NCI-H2227 (cell line): ENCODE data around the gene IMMP2L.

Experiments used
- DNase-seq: peaks from one replicate; lab custom pipeline; 2025; ENCODE audit not compliant: unreplicated experiment; lab: John Stamatoyannopoulos, UW

The IMMP2L gene

DNA sequence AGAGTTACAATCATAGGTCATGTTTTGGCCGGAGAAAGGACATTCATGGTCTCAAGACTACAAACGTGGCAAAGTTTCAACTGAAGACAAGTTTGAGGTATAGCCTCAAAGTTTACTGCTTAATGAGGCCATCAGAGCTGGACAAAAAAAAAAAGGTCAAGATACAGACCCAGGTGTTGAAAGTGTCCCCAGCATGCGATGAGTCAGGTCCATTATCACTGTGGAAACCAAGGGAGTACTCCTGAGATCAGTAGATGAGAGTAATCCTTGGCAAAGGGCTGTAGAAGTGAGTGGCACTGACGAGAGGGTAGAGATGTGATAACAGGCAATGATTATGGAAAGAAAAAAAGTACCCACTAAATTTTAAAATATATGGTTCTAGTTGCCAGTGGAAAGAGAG is 551.5 kb downstream of the IMMP2L start:
- DNase-seq, result no peak

DNA sequence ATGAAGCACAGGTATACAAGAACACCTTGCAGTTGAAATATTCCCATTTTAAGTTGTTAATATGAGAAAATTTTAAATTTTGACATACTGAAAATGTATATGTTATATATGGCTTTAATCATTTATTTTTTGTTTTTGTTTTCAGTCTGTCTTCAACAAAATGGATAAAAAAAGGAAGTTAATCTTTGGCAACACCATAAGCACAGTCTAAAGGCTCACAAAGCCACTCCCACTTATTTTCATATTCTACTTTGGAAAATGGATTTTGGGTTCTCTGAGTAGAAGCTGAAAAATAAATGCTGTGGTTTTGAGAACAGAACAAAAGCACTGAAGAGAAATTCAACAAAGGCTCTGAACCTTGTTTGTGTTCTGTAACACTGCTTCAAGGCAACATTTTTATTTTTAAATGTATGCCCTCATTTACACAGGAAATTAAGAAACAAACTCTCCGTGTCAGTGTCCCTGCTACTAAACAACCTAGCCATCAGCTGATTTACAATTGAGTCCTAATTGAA is 552.7 kb downstream of the IMMP2L start:
- DNase-seq, result no peak

DNA sequence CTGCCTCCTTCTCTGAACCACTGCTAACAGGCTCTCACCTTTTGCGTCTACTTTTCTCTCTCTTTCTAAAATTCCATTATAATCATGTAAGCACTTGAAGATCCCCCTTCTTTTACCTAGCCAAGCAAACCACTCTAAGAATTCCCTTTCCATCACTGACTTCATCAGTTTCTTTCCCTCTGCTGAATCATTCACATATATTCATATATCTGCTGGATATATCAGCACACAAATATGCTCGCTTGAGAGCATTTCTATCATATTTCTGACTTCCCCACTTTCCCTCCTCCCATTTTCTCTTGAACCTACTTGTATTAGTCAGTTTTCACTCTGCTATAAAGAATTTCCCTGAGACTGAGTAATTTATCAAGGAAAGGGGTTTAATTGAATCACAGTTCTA is 555.6 kb downstream of the IMMP2L start:
- no peak for DNase-seq

DNA sequence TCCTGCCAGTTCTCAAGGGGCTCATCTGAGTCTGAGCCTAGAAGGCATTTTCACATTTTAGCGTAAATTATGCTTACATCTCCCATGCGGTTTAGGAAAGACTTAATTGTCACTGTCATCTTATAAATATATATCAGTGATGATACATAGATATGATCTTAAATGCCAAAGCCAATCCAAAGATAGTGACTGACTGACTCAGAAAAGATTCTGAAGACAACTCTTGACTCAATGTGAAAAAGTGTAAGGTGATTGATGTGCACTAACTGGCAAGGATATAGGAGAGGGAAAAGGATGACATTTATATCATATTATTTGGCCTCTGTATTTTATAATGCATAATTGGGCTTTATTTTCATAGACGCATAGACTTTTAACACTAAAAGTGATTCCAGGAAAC is 556.3 kb downstream of the IMMP2L start:
- DNase-seq, result no peak

DNA sequence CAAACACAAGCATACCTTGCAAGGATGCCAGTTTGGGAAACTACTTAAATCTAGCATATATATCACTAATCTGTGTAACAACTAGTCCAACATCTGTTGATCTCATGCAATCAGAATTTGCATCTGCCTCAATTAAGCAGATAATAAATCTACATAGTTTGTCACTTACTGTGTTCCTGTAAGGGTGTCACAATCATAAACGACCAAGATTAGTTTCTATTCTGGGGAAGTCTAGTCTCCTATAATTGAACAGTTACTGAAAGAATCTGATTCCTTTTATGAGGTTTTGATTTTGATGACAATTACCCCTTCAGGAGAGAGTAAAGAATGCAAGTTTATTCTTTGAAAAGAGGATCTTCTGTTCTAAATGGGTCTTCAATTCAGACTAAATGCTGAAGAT is 556.8 kb downstream of the IMMP2L start:
- no peak for DNase-seq

DNA sequence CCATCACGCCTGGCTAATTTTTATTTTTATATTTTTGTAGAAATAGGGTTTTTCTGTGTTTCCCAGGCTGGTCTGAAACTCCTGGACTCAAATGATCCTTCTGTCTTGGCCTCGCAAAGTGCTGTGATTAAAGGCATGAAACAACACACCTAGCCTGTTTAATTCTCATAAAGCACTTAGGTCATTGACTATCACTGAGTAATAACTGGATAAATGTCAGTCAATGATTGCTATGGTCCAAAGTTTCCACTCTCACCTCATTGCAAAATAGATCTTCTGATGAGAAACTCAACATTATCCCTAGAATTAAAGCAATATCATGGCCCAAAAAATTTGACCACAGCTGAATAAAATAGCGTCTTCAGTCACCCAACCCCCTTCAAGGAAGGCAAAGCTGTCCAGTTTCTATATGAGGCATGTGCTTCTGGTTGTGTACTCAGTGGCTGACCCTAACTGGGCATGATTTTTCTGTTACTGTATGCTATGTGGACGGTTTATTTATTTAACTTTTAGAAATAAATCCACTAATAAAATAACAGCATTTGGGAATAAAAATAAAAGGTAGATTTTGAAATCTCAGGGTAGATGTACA is 557.9 kb downstream of the IMMP2L start:
- DNase-seq, result no peak

DNA sequence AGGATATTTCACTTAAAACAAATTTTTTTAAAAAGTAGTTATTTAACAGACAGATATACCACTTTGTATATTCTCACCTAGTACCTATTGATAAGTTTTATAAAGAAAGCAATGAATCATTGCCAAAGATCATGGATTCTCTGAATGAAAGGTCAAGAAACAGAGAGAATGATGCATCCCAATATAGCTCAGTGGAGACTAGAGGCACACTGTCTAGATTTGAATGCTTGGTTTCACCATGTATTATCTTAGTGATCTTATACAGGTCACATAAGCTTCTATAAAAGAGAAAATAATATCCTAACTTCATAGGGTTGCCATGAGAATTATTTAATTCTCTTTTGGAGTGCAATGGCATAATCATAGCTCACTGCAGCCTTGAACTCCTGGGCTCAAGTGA is 558.4 kb downstream of the IMMP2L start:
- no peak for DNase-seq

DNA sequence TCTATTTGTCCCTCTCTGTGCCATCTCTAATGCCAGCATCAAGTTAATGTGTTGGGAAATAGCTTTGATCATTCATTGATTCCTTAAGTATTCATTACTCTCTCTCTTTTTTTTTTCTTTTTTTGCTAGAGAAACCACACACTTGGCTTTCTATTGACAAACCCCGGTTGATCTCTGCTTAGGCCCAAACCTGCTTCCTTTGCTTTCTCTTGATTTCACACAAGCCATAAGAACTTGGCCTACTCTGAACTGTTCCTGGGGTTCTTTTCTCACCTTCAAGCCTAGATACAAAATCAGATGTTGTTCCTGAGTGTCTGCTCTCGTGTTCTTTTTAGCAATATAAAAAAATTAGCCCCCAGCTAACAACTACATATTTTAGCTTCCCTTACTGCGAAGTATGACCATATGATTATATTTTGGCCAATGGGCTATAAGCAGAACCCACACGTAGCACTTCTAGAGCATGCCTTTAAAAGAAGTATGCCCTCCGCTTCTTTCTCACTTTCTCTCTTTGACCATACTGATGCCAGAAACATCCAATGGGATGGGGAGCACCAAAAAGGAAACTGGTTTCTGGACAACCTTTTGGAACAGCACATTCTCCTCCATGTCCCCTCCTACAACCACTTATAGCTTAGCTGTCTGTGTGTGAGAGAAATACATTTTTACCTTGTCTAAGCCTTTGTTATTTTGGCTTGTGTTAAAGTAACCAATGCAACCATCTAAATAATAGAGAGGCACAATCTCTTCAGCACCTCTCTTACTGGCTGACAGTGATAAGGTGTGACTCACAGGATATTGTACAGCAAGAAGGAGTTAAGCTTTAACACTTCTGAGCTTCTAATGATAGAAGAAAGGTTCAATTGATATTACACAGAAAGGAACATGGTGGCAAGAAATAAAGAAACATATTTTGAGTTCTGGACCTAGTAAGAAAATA is 568.0 kb downstream of the IMMP2L start:
- no peak for DNase-seq

DNA sequence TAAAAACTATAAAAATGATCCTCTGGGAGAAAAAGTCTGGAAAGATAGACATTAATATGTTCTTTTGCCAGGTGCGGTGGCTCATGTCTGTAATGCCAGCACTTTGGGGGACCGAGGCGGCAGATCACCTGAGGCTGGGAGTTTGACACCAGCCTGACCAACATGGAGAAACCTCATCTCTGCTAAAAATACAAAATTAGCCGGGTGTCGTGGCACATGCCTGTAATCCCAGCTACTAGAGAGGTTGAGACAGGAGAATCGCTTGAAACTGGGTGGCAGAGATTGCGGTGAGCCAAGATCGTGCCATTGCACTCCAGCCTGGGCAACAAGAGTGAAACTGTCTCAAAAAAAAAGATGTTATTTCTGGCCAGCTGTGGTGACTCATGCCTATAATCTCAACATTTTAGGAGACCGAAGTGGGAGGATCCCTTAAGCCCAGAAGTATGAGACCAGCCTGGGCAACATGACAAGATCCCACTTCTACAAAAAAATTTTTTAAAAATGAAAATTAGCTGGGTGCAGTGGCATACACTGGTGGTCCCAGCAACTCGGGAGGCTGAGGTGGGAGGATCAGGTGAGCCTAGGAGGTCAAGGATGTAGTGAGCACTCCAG is 573.3 kb downstream of the IMMP2L start:
- DNase-seq, result no peak

DNA sequence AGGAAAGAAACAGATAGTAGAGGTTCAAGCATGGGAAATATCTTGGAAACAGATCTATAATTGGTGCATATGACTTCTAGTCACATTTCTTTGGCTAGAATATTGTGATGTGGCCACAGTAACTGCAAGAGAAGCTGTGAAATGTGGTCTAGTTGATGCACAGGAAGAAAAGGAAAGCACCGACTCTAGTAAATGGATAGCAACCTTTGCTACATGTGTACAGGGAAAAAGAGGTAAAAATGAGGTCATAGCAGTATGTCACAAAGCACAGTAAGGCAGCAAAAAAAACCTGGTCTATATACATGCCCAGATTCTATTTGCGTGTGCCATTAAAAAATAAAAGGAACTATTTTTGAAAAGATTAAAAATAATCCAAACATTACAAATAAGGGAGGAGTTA is 573.9 kb downstream of the IMMP2L start:
- no peak for DNase-seq

DNA sequence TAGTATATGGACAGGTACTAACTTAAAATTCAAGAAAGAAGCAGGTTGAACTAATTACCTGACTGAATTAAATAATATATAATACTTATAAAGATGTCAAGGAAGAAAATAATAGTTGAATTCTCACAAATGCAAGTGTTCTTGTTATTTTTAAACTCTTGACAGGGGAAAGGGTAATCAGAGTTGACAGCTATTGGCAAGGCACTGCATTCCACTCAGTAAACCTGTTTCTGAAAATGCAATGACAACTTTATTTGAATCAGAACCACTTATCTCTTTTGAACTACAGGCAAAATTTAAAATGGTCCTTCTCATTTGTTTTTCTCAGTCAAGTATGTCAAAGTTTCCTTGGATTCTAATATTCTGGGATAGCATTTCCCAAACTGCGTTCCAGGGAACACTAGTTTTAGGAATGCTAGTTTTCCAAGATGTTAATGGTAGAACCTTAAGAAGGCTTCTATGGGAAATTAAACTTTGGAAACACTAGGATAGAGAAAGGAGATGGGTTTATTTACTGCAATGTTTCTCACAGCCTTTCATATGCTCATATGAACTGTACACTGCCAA is 575.1 kb downstream of the IMMP2L start:
- no peak for DNase-seq

DNA sequence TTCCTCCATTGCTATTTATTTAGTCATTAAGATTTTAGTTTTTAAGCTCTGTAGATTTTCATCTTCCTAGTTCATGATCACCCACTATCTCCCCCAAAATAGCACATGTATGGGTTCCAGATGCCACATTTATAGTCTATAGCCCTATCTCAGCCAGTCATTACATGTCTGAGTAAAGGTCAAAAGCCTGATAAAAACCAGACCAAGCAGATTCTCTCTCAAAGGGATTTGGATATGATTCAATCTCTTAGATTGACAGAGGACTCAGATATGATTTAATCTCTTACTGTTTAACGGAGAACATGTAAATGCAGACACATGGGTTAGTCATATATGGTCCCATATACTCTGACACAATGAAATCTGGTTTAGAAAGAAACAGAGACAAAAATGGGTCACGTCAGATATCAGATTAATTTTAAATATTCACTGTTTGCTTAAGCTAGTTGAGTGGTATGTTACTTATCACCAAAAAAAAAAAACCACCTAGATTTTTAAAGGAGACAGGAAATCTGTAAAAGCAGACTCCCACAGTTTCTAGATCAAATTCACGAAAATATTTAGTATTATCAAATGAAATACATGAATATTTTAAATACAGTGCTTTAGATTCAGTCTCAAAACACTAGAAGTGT is 578.4 kb downstream of the IMMP2L start:
- no peak for DNase-seq

DNA sequence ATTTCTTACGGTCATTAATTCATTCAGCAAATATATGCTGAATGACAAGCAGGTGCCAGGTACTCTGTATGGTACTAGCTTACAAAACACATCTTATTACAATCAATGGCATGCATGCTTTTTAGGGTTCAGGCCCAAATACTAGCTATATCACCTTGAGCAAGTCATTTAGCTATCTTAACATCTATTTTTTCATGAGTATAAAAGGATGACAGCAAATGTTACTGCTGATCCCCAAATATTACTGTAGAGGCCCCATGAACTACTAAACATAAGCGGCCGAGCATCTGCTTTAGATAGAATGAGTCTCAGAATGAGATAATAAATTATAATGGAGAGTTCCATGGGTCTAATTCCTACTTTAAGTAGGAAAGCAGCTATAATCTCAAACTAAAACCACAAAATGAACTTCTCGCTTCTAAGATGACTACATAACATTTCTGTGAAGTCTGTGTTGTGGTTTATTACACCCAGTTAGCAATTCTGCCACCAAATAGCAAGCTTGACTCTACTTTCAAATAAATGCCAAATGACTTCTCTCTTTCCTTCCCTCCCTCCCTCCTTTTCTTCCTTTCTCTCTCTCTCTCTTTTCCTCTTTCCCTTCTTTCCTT is 585.1 kb downstream of the IMMP2L start:
- no peak for DNase-seq

DNA sequence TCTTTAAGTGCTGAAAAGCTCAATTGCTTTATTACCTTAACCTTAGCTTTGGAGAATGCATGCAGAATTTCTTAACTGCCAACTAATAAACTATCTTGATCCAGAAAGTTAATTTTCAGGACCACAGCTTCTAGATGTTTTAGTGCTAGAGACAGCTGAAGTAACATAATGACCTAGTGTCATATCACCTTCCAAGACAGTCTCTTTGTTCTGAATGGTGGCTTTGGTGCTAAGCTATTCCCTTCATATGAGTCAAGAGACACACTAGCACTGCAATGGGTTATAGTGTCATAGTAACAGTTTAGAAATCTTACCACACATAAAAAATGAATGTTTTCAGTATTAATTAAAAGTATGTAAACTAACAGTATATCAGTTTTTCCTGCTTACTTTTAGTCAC is 586.8 kb downstream of the IMMP2L start:
- DNase-seq, result no peak

DNA sequence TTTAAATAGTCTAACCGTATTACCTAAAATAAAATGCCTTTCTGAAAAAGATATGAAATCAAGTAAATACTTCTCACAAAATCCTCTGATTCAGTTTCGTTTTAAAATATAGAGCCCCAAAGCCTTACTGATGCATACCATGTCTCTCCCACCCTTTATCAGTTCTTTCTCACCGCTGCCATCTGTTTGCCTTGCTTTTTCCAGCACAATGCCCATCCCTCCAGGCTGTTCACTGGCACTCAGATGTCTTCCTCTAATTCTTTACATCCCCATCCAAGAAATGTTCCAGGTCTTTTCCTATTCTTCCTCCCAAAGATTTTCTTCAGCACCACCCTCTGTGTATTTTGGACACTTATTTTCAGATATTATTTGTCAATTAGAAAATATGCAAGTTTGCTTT is 587.9 kb downstream of the IMMP2L start:
- no peak for DNase-seq

DNA sequence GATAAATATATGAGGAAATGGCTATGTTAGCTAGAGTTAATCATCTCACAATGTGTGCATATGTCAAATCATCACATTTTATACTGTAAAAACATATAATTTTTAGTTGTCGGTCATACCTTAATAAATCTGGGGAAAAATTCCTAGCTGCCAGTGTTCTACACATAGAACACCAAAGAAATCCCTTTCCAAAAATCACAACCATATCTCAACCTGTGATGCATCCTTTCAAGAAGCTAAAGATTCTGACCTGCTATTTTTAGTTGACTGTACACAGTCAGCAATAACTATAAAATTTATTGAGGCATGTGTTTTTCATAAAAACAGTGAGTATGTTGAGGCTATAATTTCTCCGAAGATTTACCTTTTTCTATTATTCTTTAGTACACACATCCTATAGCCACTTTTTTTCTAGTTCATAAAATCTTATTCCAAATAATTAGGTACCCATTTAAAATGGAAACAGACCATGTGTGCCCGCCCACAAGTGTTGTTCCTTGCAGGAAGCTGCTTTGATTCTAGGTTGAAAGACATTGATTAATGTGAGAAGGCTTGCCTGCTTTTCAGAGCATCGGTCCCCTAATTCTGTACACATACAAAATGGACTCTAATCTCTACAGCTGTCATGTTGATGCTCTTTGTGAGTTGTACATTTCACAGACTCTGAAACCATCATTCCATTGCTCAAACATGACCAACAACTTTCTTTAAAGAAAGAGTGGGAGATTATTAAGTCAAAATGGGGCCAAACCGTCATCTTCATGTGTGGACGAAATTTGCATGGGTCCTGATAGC is 588.9 kb downstream of the IMMP2L start:
- peak; percentile 51 for DNase-seq

DNA sequence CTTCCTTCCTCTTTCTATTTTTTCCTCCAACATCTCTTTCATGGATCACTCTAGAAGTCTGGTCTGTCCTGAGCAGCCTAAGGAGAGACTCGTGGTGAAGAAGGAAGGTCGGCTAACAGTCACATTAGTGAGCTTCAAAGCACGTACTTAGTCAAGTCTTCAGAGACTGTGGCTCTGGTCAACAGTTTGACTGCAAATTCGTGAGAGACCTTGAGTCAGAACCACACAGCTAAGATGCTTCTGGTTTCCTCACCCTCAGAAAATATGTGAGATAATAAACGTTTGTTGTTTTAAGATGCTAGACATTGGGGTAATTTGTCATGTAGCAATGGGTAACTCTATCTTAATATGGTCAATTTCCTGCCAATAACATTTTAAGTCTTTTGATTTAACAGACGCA is 597.5 kb downstream of the IMMP2L start:
- no peak for DNase-seq

DNA sequence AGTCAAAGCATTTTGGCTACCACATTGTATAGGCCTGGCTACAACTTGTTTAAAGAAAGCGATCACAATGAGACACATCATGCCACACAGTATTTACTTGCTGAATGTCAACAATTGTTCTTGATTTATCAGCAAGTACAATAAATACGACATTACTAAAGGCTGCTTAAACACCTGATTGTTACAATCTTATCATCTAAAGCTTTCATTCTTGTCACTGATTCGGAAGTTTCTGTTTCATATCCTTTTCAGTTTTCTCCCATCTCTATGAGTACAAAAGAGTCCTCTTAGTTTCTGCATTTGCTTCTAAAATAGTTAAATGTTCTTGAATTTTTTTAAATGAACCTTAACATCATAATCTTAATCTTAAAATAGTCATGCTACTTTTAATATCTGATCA is 599.5 kb downstream of the IMMP2L start:
- no peak for DNase-seq

DNA sequence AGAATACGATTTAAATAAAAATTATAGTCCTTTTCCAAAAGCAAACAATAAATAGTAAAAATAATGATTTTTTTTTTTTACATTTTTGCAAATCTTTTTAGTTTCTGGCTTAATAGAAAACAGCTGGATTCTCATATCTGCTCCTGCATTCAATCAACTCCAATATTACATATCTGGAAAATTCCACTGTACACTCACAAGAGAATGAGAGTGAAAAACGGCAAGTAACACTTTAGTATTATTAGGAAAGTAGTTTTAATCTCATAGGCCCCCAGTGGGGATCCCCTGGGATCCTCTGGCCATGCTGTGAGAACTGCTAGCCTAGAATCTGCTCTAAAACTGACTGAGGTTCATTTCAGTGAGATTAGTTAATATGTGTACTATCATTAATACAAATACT is 599.9 kb downstream of the IMMP2L start:
- DNase-seq, result no peak

DNA sequence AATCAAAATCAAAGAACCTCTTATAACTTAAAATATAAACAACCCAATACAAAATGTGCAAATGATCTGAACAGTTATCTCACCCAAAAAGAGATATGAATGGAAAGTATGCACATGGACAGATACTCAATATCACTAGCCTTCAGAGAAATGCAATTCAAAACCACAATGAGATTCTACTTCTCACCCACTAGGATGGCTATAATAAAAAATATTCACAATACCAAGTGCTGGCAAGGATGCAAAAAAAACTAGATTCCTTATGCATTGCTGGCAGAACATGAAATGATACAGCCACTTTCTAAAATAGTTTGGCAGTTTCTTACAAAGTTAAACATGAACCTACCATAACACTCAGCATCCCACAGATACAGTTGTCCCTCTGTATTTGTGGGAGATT is 601.5 kb downstream of the IMMP2L start:
- DNase-seq, result no peak
